ENCODE data around the gene CHMP2B.

DNA sequence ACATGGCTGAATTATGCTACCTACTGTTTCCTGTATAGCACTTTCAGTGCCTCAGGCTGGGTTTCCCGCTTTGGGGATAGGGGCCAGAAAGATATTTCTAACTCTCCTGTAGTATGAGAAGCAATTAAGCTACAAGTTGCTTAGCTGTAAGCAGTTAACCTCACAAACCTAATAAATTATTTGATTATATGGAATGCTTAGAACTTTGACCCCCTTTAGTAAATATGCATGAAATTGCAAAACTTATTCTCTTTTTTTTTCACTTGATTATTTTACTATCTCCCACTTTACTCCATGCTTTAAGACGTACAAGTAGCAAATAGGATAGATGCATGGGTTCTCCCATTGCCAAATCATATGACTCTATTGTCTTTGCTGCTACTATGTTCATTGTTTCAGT is 27.5 kb upstream of the CHMP2B start:
- TF ChIP-seq POLR2A (IDR thresholded peaks at IDR 0.05; ENCODE audit: low read depth, low read length) (no peak), TAF1 (IDR thresholded peaks at IDR 0.05; ENCODE audit: borderline replicate concordance, low read depth, low read length) (no peak)
